Testis (tissue), 3 donors: ENCODE results near the gene SKIC2. TPM values are rescaled to one million over a fixed set of nuclear protein-coding genes. Genes with fewer than 3 reads are reported as not detected.
"Not testable (repeated sequence)": the region's sequence is repeated elsewhere in the genome, so short reads cannot be mapped to it uniquely, and the experiment has no call there.

ENCODE experiments used
- DNase-seq: peaks from one replicate; pipeline ENCODE4 v3.0.0-alpha.2; 2019
- H3K27ac ChIP-seq, 2 donors: fragments of 200-600 bp; sonication (generic); one replicate each; pipeline ENCODE4 v1.5.1; 2019
- H3K27me3 ChIP-seq: fragments of 200-600 bp; sonication (generic); one replicate; pipeline ENCODE4 v1.5.1; 2019
- H3K36me3 ChIP-seq: fragments of 200-600 bp; sonication (generic); one replicate; pipeline ENCODE4 v1.5.1; 2017; ENCODE audit warnings: low read depth; ENCODE audit errors: missing control alignments
- H3K4me1 ChIP-seq: fragments of 200-600 bp; sonication (generic); one replicate; pipeline ENCODE4 v1.5.1; 2019
- H3K4me3 ChIP-seq, 2 donors: fragments of 200-600 bp; sonication (generic); one replicate each; pipeline ENCODE4 v1.5.1; 2017 to 2019
- H3K9me3 ChIP-seq: fragments of 200-600 bp; sonication (generic); one replicate; pipeline ENCODE4 v1.5.1; 2017
- WGBS, 2 donors: methylation state at CpG; one replicate each; pipeline ENCODE4 v1.1.5; 2018; 5-methylcytosine and 5-hydroxymethylcytosine counted together
- intact Hi-C: fragments of 100-400 bp; cut with DNase I; formaldehyde crosslinking; loops from one replicate; pipeline ENCODE4 v1.15.1; 2023; ENCODE audit warnings: low total_unique reads
- polyA plus RNA-seq: library from polyadenylated mRNA; stranded (reverse); fragments of 350-450 nt; fragmentation: Illumina TruSeq; extraction: RNeasy Lipid Tissue Mini Kit (QIAGEN cat#74804); gene quantifications from one replicate; pipeline ENCODE4 v1.2.3, GENCODE V29; 2014; ENCODE audit warnings: low read depth, low replicate concordance; ENCODE audit not compliant: insufficient read depth
- total RNA-seq, 2 donors: library from RNA; depleted of rRNA; stranded (reverse); fragments of >200 nt; gene quantifications; one replicate each; pipeline ENCODE4 v1.2.3, GENCODE V29; 2016

Gene SKIC2
- total and polyA plus RNA-seq, 3 donors from 2014 or later, result 39.6 to 73.0 (median 59.2) TPM

DNA sequence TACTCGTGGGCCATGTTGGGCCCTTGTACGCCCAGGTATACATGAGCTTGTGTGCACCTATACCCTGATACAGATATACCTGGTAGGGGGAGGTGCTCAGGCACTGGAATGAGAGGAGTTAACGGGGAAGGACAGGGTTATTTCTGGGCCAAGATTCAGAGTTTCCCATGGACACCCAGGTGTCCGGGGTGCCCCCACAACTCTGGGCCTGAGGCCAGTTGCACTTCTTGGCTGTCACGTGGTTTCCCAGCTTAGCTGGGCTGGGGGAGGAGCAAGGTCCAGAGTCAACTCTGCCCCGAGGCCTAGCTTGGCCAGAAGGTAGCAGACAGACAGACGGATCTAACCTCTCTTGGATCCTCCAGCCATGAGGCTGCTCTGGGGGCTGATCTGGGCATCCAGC, 22.8 kb downstream of the SKIC2 start, which contains the start of gene C4A:
Gene C4A, plus strand, starts transcription at position 314 of the 400 bp plus-strand sequence. Its CDS starts 51 bp downstream, at position 365.
- H3K27ac ChIP-seq, H3K9me3 ChIP-seq, H3K27me3 ChIP-seq, DNase-seq, intact Hi-C loops, H3K4me1 ChIP-seq, H3K4me3 ChIP-seq, H3K36me3 ChIP-seq: not testable (repeated sequence)
- WGBS, 2 donors, result no CpG with 5 or more reads among the region's 7 CpGs

DNA sequence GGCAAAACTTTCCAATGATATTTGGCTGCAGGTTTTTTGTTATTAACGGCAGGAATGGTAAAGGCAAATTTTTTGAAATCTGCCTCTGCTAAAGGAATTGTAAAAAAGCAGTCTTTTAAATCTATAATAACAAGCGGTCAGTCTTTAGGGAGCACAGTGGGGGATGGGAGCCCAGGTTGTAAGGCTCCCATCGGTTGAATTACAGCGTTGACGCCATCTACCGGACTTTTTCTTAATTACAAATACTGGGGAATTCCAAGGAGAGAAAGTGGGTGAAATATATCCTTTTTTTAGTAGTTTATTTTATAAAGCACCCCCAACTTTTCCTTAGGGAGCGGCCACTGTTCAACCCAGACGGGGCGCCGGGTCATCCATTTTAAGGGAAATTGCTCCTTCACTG, 30.4 kb downstream of the SKIC2 start:
- H3K4me1 ChIP-seq, H3K9me3 ChIP-seq, H3K27me3 ChIP-seq, intact Hi-C loops, H3K27ac ChIP-seq, H3K36me3 ChIP-seq, H3K4me3 ChIP-seq, DNase-seq: not testable (repeated sequence)
- WGBS, 2 donors, result no CpG with 5 or more reads among the region's 10 CpGs

DNA sequence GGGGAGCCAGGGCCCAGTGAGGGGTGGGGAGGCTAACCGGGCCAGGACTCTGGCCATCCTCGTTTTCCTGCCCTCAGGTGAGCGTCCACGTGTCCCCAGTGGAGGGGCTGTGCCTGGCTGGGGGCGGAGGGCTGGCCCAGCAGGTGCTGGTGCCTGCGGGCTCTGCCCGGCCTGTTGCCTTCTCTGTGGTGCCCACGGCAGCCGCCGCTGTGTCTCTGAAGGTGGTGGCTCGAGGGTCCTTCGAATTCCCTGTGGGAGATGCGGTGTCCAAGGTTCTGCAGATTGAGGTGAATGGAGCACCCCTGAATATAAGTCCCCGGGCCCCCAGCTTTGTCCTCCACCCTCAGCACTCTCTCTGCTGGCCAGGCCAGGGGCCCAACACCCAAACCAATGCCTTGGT, 35.4 kb downstream of the SKIC2 start:
- WGBS, 2 donors, result 100% methylated on average over 9 of the region's 14 CpGs; no CpG with 5 or more reads in 1 of the 2 donors
- H3K4me3 ChIP-seq, H3K27ac ChIP-seq, intact Hi-C loops, DNase-seq, H3K4me1 ChIP-seq, H3K27me3 ChIP-seq, H3K36me3 ChIP-seq, H3K9me3 ChIP-seq: not testable (repeated sequence)

DNA sequence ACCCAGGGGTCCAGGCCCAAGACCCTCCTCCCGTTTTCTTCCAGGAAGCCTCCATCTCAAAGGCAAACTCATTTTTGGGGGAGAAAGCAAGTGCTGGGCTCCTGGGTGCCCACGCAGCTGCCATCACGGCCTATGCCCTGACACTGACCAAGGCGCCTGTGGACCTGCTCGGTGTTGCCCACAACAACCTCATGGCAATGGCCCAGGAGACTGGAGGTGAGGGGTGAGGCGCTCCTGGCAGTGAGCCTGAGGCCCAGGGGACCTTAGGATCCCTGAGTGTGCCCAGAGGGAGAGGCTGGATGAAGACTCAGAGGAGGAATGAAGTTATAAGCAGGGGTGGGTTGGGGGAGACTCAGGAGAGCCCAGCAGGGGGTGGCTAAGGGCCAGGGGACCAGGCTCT, 37.4 kb downstream of the SKIC2 start:
- H3K27ac ChIP-seq, DNase-seq, intact Hi-C loops, H3K27me3 ChIP-seq, H3K36me3 ChIP-seq, H3K4me3 ChIP-seq, H3K9me3 ChIP-seq, H3K4me1 ChIP-seq: not testable (repeated sequence)
- WGBS, 2 donors, result 84% methylated on average over 6 of the region's 6 CpGs; no CpG with 5 or more reads in 1 of the 2 donors

DNA sequence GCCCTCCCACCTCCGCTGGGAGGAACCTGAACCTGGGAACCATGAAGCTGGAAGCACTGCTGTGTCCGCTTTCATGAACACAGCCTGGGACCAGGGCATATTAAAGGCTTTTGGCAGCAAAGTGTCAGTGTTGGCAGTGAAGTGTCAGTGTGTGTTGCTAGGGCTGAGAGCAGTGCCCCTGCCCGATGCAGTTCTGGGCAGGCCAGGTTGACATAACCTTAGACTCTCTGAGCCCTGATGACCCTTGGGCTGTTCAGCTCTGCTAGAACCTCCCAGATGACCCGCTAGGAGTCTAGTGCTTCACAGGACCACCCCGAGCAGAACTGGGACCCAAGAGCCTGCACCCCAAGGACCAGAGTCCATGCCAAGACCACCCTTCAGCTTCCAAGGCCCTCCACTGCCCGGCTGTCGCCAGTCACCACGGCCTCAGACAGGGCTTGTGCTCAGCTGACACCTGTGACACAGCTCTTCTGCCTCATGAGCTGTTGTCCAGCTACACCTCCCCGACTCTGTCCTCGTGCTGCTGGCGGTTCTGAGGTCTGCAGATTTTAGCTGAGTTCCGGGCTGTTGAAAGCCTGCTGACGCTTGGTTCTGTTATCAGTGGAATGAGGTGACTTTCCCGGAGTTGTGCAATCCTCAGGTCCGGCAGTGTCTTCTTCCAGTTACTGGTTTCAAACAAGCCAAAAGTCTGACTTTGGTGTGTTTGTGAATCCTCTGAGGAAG, 43.7 kb downstream of the SKIC2 start:
- DNase-seq, H3K36me3 ChIP-seq, H3K4me3 ChIP-seq, H3K9me3 ChIP-seq, H3K4me1 ChIP-seq, H3K27ac ChIP-seq, H3K27me3 ChIP-seq, intact Hi-C loops: not testable (repeated sequence)
- no CpG with 5 or more reads among the region's 15 CpGs for whole genome bisulfite sequencing, 2 donors

DNA sequence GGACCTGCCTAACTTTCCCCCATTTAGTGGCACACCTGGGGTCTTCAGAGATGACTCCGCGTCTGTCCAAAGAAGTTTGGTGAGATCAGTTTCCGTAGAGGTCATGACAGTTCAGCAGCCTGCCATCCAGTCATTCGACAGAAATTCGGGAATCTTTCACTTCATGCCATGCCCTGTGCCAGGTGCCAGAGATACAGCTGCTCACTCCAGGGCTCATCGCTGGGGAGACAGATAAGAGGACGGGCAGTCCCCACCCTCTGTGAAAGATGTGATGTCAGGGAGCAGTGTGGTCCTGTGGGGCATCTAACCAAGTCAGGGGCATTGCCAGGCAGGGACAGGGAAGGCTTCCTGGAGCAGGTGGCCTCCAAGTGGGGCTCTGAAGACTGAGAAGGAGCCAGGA, 44.3 kb downstream of the SKIC2 start:
- H3K36me3 ChIP-seq, intact Hi-C loops, H3K4me3 ChIP-seq, H3K9me3 ChIP-seq, H3K4me1 ChIP-seq, H3K27me3 ChIP-seq, H3K27ac ChIP-seq, DNase-seq: not testable (repeated sequence)
- no CpG with 5 or more reads among the region's 7 CpGs for WGBS, 2 donors

DNA sequence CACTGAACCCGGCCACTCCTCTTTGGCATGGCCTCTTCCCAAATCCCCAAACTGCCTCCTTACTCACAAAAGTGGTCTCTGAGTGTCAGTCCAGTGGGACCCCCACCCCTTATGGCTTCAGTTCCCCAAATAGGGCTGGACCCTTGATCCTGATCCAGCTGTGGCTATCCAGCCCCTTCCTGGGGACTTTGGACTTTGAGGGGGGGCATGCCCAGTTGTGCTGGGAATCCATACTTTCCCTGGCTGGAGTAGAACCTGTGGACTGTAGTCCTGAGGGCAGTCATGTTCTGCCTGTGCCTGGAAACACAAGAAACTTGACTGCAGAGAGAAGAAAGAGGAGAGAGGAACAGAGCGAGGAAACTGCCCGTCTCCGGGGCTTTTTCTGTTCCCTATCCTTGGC, 45.4 kb downstream of the SKIC2 start:
- DNase-seq, H3K27ac ChIP-seq, H3K27me3 ChIP-seq, H3K4me1 ChIP-seq, intact Hi-C loops, H3K36me3 ChIP-seq, H3K4me3 ChIP-seq, H3K9me3 ChIP-seq: not testable (repeated sequence)
- 59 to 78% methylated on average over 3 of the region's 4 CpGs for WGBS, 2 donors

DNA sequence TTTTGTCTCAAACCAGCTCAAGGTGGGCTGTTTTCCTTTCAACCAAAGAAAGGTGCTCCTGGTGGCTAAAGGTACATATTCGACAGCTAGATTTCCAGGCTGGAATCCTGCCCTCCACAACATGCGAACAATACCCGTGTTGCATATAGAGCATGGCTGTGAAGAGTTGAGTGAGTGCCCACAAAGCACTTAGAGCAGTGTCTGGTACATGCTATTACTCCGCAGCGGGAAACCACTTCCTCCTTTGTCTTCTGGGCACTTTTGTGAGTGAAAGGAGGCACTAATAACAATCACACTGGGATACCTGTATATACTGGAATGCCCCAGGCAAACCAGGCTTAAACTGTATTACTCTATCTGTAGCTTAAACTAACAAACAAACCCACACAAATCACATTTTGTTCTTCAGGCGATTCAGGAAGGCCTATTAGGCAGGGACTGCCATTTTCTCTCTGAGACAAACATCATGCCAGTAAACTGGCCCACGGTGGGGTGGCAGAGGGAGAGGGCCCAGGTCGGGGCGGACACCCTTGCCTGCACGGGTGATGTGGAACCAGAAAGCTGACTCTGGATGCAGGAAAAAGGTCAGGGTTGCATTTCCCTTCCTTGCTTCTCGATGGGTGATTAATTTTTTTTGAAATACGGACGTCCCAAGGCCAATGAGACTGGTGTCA, 46.0 kb downstream of the SKIC2 start:
- H3K9me3 ChIP-seq, DNase-seq, H3K4me1 ChIP-seq, H3K27ac ChIP-seq, H3K36me3 ChIP-seq, H3K4me3 ChIP-seq, intact Hi-C loops, H3K27me3 ChIP-seq: not testable (repeated sequence)
- WGBS, 2 donors, result 72 to 74% methylated on average over 8 of the region's 13 CpGs

DNA sequence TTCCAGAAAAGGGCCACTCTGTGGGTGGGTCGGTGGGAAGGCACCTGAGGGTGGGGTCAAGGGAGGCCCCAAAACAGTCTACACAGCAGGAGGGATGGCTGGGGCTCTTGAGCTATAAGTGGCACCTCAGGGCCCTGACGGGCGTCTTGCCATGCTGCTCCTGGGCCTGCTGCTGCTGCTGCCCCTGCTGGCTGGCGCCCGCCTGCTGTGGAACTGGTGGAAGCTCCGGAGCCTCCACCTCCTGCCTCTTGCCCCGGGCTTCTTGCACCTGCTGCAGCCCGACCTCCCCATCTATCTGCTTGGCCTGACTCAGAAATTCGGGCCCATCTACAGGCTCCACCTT, 46.5 kb downstream of the SKIC2 start:
- H3K4me3 ChIP-seq, H3K9me3 ChIP-seq, intact Hi-C loops, H3K27me3 ChIP-seq, H3K36me3 ChIP-seq, H3K27ac ChIP-seq, H3K4me1 ChIP-seq: not testable (repeated sequence)
- 56 to 96% methylated on average over 1 to 3 of the region's 9 CpGs for WGBS, 2 donors
- DNase-seq, result peak; percentile 13

DNA sequence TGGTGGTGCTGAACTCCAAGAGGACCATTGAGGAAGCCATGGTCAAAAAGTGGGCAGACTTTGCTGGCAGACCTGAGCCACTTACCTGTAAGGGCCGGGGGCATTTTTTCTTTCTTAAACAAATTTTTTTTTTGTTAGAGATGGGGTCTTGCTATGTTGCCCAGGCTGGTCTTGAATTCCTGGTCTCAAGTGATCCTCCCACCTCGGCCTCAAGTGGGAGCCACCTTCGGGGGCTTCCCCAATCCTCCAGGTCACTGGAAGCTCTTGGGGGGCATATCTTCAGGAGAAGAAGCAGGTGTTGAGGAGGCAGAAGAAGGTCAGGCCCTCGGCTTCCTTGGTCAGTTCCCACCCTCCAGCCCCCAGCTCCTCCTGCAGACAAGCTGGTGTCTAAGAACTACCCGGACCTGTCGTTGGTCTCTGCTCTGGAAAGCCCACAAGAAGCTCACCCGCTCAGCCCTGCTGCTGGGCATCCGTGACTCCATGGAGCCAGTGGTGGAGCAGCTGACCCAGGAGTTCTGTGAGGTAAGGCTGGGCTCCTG, 47.1 kb downstream of the SKIC2 start:
- H3K4me3 ChIP-seq, H3K27me3 ChIP-seq, H3K9me3 ChIP-seq, H3K4me1 ChIP-seq, DNase-seq, intact Hi-C loops, H3K36me3 ChIP-seq, H3K27ac ChIP-seq: not testable (repeated sequence)
- 94 to 100% methylated on average over 3 to 8 of the region's 8 CpGs for WGBS, 2 donors

DNA sequence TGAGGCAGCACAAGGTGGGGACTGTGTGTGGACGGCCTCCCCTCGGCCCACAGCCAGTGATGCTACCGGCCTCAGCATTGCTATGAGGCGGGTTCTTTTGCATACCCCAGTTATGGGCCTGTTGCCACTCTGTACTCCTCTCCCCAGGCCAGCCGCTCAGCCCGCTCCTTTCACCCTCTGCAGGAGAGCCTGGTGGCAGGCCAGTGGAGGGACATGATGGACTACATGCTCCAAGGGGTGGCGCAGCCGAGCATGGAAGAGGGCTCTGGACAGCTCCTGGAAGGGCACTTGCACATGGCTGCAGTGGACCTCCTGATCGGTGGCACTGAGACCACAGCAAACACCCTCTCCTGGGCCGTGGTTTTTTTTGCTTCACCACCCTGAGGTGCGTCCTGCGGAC, 48.1 kb downstream of the SKIC2 start:
- DNase-seq, intact Hi-C loops, H3K27ac ChIP-seq, H3K36me3 ChIP-seq, H3K4me3 ChIP-seq, H3K9me3 ChIP-seq, H3K4me1 ChIP-seq, H3K27me3 ChIP-seq: not testable (repeated sequence)
- 82 to 100% methylated on average over 1 to 10 of the region's 12 CpGs for WGBS, 2 donors

DNA sequence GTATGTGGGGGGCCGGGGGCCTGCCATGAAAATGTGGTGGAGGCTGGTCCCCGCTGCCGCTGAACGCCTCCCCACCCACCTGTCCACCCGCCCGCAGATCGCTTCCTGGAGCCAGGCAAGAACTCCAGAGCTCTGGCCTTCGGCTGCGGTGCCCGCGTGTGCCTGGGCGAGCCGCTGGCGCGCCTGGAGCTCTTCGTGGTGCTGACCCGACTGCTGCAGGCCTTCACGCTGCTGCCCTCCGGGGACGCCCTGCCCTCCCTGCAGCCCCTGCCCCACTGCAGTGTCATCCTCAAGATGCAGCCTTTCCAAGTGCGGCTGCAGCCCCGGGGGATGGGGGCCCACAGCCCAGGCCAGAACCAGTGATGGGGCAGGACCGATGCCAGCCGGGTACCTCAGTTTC, 49.1 kb downstream of the SKIC2 start:
- H3K9me3 ChIP-seq, DNase-seq, H3K36me3 ChIP-seq, H3K4me1 ChIP-seq, intact Hi-C loops, H3K4me3 ChIP-seq, H3K27ac ChIP-seq, H3K27me3 ChIP-seq: not testable (repeated sequence)
- WGBS, 2 donors, result no CpG with 5 or more reads among the region's 24 CpGs
